ENCODE measurements around the gene CNKSR3.

The CNKSR3 gene

DNA sequence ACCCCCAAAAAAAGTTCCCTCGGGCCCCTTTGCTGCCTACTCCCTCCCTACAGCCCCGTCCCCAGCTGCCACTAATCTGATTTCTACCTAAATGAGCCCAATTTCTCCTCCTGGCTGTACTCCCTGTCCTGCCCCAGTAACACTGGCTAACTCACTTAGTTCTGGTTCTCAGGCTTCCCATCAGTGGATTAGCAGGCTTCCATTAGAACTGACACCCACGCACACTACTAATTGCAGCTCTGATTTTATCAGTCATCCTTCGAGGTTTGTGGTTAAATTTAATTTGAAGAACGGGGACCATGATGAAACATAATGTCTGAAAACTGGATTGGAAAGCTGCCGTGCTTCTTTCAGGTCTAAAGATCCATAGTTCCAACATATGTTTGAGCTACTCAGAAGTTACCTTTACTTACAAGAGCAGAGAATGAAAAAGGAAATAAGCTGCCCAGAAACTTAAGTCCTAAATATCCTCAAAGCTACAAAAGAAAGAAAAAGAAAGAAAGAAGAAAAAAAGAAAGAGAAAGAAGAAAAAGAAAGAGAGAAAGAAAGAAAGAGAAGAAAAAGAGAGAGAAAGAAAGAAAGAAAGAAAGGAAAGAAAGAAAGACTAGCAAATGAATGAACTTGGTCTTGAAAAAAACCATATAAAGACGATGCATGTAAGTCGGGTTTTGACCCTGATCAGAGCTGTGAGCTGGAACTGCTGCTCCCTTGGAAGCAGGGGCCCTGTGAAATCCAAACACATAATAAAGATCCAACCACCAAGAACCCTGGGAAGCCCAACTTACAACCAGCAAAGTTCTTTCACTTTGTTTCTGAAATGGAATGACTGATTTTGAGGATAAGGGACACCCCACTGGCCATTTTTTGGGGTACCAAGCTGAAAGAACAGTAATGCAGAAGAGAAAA, 51.7 kb downstream of the CNKSR3 start:
- in situ Hi-C loops (cut with MboI; ENCODE audit: low sequenced_read_pairs) = no loop called here

DNA sequence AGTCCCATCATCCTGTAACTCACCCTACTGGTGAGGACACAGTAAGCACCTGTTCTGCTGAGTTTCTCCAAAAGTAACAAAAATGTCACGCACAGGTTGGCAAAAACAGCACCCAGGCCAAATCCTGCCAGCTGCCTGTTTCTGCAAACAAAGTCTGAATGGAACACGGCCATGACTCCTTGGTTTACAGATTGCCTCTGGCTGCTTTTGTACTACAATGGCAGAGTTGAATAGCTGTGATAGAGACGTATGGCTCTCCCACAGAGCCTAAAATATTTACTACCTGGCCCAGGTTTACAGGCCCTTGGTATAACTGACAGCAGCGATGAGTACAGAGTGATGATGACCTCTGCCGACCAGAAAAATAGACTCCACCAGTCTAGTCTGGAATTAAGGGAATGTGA, 52.6 kb downstream of the CNKSR3 start:
- in situ Hi-C loops (cut with MboI; ENCODE audit: low sequenced_read_pairs) = no loop called here

DNA sequence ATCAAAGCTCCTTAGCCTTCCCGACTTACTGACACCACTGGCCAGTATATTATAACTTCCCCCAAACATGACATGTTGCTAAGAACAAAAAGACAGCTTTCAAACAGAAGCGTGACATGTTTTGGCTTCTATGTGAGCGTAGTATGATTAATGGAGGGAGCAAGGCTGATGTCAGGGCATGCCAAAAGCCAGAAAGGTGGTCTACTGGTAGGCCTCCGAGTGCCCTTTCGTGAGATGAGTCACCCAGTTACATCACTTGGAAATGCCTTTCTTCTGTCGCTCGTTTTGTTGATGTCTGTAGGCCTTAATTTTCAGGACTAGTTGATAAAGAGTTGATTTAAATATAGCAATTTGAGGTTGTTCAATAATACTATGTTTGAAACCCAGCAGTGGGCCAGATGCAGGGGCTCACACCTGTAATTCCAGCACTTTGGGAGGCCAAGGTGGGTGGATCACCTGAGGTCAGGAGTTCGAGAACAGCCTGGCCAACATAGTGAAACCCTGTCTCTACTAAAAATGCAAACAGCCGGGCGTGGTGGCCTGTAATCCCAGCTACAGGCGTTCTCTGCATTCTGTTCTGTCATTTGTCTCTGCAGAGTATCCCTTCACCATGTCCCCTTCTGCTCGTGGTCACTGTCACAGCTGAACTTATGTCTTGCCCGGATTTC, 53.3 kb downstream of the CNKSR3 start:
- in situ Hi-C loops (cut with MboI; ENCODE audit: low sequenced_read_pairs) = no loop called here

DNA sequence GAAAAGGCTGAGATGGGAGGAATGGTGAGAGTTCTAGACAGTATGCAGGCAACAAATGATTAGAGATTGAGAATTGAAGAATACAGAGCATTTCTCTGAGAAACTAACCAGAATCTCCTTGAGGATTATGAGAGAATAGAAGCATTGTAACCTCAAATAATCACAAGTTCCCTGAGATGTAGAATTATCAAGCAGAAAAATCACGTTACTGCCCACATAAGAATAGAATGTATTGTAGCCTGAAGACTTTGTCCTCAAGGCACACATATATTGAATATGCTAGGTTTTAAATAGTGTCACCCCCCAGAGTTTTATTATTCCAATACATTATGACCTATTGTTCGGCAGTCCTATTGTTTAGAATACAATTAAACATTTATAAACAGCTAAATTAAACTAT, 57.2 kb downstream of the CNKSR3 start:
- in situ Hi-C loops (cut with MboI; ENCODE audit: low sequenced_read_pairs) = no loop called here

DNA sequence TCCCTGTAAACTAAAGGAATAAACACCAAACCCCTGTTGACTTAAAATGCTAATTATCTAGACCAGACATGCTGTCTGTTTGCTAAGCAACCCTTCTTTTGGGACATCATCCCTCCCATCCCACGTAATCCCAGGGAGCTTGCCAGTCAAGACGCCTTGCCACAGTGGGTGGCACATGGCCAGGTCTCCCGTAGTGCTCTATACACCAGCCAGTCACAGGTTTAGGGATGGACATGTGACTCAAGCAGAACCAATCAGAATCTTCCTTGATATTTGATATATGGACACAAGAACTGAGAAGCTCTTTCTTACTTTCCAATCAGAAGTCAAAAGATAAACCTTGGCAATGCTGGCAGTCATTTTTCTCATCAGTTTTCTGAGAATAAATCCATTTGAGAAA, 60.0 kb downstream of the CNKSR3 start:
- in situ Hi-C loops (cut with MboI; ENCODE audit: low sequenced_read_pairs) = no loop called here

DNA sequence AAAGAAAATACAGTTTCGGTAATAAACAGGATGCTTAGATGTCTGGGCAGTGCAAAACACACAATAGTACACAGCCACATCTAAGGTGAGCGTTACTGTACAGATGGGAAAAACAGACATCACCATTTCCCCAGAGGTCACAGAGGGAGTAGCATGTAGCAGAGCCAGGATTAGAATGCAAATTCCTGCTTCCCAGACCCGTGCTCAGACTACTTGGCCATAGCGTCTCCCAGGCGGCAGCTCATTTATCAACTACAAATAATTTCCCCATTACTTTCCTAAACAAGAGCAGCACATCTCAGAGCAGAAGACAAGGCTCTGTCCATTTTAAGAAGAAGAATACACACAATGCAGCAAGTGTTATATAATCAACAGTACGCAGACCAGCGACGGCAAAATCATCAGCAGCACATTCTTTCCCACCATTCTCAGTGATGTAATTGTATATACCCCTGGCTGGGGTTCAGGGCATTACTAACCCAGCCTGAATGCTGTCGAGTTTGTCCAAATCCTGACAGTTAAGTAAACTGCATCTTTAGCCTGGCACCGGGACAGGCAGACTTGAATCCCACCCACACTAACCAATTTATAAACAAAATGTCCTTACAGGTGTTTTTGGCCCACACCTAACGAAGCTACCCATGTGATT, 61.9 kb downstream of the CNKSR3 start:
- in situ Hi-C loops (cut with MboI; ENCODE audit: low sequenced_read_pairs) = no loop called here

DNA sequence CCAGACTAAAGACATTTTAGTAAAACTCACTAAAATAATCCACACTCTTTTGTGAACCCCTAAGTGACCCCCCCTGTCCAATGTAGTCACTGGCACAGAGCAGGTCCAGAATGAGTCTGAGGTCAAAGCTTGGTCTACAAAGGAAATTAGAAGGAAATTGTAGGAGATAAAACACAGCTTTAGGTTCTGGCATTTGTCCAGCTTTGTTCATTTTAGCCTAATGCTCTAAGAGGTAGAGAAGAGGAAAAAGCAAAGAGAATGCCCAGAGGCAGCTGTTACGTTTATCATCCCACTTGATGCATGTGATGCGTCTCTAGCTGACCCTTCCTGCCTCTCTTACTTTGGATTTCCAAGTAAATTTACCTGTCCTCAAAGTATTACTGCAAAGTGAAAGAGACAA, 62.5 kb downstream of the CNKSR3 start:
- in situ Hi-C loops (cut with MboI; ENCODE audit: low sequenced_read_pairs) = no loop called here

DNA sequence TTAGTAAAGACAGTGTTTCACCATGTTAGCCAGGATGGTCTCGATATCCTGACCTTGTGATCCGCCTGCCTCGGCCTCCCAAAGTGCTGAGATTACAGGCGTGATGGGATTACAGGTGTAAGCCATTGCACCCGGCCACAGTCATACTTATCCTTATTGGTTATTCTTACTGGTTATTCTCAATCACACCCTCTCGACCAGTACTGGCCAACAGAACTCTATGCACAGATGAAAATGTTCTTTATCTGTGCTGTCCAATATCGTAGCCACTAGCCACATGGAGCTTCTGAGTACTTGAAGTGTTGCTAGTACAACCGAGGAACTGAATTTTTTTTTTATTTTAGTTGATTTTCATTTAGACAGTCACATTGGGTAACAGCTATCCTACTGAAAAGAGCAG, 63.5 kb downstream of the CNKSR3 start:
- in situ Hi-C loops (cut with MboI; ENCODE audit: low sequenced_read_pairs) = no loop called here

DNA sequence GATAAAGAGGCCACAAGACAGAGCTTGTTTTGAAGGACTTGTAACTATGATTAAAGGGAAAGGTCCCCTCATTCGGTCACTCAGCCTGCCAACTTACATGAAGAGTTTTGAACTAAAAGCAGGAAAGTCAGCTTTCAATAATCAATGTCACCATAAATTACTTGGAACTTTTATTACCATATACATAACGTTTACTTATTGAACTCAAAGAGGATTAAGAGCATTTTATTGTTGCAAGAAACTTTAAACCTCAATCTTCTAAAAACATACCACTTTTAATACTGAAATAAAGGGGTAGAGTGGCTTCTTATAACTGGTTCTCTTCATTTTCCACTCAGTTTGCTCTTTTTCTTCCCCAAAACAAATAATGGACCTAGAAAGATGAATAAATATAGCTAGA, 65.1 kb downstream of the CNKSR3 start:
- in situ Hi-C loops (cut with MboI; ENCODE audit: low sequenced_read_pairs) = no loop called here

DNA sequence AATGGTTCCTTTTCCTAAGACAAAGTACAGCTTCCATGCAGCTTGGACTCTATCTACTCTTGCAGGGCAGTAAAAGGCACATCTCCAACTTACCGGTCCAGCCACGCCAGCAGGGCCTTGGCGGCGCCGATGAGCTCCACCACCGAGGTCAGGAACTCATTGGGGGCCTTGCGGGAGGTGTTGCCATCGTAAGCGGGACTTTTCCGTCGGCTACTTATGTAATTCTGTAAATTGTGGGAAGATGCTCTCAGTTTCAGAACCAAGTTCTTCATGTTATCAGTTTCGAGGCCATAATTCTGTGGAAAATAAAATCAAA, 68.5 kb downstream of the CNKSR3 start:
- in situ Hi-C loops (cut with MboI; ENCODE audit: low sequenced_read_pairs) = no loop called here

DNA sequence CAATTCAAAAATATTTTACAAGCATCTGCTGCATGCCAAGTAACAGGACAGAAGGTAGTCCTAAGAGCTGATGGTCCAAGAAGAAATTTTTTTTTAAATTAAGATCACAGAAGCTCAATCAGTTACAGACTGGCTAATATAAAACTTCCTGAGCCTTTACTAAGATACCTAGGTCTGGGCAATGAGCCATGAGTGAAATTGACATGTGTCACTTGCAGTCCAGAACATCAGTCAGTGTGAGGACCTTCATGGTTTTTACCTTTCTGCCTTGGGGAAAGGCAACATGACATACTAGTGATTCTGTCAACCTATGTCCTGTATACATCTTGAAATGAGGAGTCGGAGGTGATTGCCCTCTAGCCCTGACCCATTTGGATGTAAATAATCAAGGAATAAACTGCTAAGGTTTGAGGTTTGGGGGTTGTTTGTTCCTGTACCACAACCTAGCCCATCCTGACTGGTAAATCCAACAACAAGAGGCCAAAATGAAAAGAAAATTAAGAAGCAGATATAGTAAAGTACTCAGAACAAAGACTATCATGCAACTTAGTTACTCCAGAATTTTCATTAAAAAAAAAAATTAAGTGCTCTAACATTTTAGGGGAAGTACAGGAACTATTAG, 70.0 kb downstream of the CNKSR3 start:
- in situ Hi-C loops (cut with MboI; ENCODE audit: low sequenced_read_pairs) = no loop called here

DNA sequence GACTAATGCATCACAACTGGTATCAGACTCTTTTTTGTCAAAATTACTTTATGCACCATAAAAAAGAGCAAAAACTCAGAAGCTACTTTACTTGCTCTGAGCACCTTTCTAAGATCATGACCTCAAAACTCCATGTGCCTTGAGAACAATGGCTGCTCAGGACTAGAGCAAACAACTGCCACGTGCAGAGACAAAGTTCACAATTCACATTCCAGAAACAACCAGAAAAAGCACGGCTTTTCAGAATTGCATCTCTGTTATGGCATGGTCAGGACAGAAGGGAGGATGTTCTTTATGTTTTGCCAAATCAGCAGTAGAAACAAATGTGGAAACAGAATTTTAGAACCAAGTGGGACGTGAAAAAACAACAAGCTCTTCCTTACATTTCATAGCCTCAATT, 70.5 kb downstream of the CNKSR3 start:
- in situ Hi-C loops (cut with MboI; ENCODE audit: low sequenced_read_pairs) = no loop called here

DNA sequence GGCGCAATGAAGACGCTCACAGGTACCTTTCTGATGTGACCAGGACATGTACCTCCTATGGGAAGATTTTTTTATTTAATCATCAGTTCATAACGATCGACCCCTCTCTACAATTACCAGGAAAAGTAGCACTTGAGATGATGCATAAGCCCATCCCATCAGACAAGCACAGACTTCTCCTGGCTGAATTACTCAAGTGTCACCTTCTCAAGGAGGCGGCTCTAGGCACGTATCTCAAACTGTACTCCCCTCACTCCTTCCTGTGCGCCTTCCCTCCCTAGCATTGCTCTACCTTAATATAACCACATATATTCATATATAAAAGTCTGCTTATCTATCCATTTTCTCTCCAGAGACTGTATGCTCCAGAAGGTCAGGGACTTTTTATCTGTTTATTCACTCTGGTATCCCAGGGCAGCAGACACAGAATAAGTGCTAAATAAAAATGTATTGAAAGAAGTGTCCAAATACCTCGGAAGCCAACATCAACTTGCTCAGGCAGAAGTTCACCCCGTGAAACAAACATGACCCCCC, 71.5 kb downstream of the CNKSR3 start:
- in situ Hi-C loops (cut with MboI; ENCODE audit: low sequenced_read_pairs) = no loop called here

DNA sequence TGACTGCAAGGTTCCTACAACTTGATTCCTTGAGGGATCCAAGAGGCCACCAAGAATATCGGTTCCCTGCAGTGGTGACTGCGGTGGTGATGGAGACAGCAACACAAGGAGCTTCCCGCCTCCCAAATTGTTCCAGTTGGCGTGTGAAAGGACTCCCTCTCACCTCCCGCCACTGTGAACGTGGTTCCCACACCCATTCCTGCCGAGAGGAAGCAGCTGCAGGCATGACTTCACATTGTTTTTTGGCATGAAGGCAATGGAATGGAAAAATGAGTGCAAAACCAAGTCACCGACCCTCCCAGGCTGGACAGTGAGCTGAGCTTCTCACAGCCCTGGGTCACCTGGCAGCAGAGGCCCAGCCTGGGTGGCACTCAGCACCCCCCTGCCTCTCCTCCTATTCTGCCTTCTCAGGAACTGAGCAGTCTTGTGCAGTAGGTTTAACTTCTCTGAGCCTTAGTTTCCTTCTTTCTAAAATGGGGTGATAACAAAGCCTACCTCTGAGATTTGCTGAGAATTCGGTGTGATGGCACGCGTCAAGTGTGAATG, 75.0 kb downstream of the CNKSR3 start:
- in situ Hi-C loops (cut with MboI; ENCODE audit: low sequenced_read_pairs) = no loop called here

DNA sequence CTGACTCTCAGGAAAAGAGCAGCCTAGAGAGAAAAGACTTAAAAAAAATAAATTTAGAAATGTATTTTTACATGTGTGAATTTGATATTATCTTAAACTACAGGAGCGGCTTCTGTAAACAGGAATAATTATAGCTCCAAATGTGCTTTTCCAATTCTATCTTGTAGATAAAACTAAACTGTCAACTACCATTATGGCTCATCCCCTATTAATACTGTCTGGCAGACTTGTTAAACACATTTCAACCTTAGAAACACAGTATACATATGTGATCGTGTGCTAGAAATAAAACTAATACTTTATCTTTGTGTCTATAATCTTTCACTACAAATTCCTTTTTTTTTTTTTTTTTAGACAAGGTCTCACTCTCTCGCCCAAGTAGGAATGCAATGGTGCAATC, 75.8 kb downstream of the CNKSR3 start:
- in situ Hi-C loops (cut with MboI; ENCODE audit: low sequenced_read_pairs) = no loop called here

DNA sequence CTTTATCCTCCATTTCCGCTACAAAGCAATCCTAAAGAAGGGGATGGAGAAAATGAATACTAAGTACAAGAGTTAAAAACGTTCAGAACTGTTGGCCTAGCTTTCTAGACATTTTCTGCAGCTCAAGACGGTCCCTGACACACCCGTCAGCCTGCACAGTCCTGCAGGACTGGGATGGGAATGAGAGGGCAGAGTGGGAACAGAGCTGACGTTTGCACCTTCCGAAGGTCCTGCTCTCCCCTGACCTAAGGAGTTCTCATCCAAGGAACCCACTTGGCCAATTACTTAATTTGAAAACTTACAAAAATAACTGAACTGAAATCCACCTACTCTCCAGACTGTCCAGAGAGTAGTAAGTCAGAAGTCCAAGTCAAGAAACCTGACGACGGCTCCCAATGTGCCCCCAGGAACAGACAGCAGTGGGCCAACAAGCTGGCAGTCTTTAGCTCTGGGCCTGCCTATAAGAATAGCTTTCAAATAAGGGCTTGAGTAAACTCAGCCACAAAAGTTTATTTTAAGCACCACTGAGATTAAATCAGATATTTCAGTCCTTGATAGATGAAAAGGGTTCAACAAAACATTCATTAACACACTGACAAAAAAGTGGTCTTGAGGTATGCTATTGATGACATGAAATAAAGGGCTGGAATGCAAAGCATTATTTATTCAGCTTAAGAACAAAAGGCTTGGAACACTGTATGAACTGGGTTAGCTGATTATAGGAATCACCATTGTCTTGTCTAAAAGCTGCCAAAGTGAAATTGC, 76.8 kb downstream of the CNKSR3 start:
- in situ Hi-C loops (cut with MboI; ENCODE audit: low sequenced_read_pairs) = no loop called here

DNA sequence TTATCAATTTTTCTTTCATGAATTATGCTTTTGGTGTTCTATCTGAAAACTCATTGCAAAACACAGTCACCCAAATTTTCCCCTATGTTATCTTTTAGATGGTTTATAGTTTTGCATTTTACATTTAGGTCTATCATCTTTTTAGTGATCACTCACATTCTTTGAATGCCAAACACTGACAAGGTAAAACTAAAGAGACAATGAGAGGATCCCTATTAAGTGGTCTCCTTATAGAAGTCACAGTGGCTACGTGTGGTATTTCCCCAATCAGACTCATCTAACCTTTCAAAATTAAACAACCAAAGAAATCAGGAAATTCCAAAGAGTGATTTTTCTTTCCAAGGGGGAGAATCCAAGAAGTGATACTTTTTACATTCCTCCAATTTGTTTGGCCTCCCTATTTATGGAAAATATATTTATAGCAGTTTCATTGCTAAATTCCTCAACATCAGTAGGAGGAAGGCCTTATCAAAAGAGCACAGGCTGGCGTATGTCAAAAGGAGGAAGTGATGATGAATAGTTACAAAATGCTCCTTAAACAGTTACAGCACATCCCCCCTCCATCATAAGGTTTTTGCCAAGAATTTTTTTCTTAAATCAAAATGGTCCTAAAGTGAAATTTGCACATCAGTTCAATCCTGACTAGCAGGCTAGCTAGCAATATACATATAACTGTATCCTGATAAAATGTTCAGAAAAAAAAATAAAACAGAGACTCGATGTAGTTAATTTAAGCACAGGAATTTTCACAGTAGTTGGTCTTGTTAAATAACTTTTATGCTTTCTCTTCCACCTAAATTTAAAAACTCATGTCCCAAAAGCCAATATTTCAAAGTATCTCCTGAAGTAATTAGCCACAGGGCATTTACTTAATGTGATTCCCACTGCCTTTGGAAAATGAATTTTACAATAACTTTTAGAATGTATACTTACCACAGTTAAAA, 77.7 kb downstream of the CNKSR3 start:
- in situ Hi-C loops (cut with MboI; ENCODE audit: low sequenced_read_pairs) = no loop called here

DNA sequence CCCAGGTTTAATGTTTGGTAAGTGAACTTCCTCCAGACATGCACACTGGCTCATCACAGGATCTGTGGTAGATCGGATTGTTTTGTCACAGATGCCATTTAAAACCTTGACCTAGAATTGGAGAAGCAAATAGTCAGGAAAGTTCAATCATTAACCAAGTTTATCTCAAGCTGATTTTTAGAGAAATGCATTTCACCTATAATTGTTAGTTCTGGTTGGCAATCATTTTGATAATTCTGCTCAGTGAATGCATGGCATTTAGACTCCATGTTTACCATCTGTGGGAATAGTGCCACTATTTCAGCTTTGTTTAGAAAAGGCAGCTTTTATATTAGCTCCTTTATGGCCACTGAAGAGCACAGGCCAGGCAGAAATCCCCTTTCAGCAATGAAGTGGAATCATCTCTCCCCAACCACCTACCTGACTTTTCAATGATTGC, 80.0 kb downstream of the CNKSR3 start:
- in situ Hi-C loops (cut with MboI; ENCODE audit: low sequenced_read_pairs) = no loop called here

DNA sequence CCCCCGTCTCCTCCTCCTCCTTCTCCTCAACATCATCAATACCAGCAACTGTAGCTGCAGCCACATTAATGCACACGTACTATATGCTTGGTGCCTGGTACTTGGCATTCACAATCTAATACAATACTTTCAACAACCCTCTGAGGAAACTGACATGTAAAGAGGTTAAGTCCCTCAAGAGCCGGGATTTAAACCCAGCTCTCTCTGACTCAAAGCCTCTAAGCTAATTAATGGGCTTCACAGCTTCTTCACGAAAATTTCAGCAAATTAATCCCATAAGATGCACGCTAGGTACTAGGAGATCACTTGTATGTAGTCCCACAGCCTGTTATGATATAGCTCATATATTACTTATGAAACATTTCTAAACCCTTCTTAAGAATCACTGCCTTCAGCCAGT, 80.8 kb downstream of the CNKSR3 start:
- in situ Hi-C loops (cut with MboI; ENCODE audit: low sequenced_read_pairs) = no loop called here
